K562 (cell line): ENCODE data around the gene TEPSIN. TPM values are rescaled to one million over a fixed set of nuclear protein-coding genes. Genes with fewer than 3 reads are reported as not detected.
A peak's percentile ranks its signal among the peaks of the same experiment; 100 is the strongest.

Experiments
- MED1 ChIP-seq: sonication (generic); formaldehyde crosslinking; IDR thresholded peaks from 2 replicates; pipeline ENCODE4 v1.8.1; 2023; ENCODE audit warnings: missing genetic modification reagents, borderline replicate concordance
- POLR2H ChIP-seq: IDR thresholded peaks from 2 replicates; pipeline ENCODE4 v1.6.1; 2016; ENCODE audit warnings: missing genetic modification characterization, low read depth, mild to moderate bottlenecking, control low read depth, missing compliant biosample characterization, moderate library complexity
- TBL1XR1 ChIP-seq, 2 experiments: IDR thresholded peaks; 2 replicates each; pipeline ENCODE4 v1.6.1; 2012; ENCODE audit warnings: improper control_type of control experiment in 2 of 2, low read length in 2 of 2, mild to moderate bottlenecking in 1 of 2
- ZNF57 ChIP-seq: fragments of 450-650 bp; formaldehyde crosslinking; IDR thresholded peaks from 2 replicates; pipeline ENCODE4 v1.4.0; 2020; ENCODE audit warnings: mild to moderate bottlenecking, moderate library complexity
- polyA plus RNA-seq, 8 experiments: library from polyadenylated mRNA; depleted of rRNA in 4 of 8; stranded (reverse) in 5 of 8; unstranded in 3 of 8; fragments of >200 nt; fragmentation: Nextera tagmentation in 2 of 8; fragmentation: Illumina TruSeq in 1 of 8; extraction: Ambion mirVana in 2 of 8; extraction: Trizol in 1 of 8; gene quantifications; 2 replicates each; pipeline versions ENCODE4 v1.2.1 to v1.2.3, GENCODE V29; 2011 to 2014; ENCODE audit warnings: inconsistent platforms in 1 of 8, missing spikeins in 1 of 8
- total RNA-seq, 7 experiments: library from RNA; depleted of rRNA in 6 of 7; stranded (reverse); fragments of >200 nt in 6 of 7; fragmentation: Illumina TruSeq in 2 of 7; extraction: Trizol in 2 of 7; gene quantifications; 2 replicates each; pipeline versions ENCODE4 v1.2.1 to v1.2.3, GENCODE V29; 2011 to 2021; ENCODE audit warnings: low replicate concordance in 1 of 7
- TF ChIP-seq, protein P1 (sequence below): sonication (generic); formaldehyde crosslinking; IDR thresholded peaks from 2 replicates; pipeline ENCODE4 v1.8.0; 2022; ENCODE audit warnings: mild to moderate bottlenecking, low read depth, missing genetic modification reagents
- TF ChIP-seq, protein P2 (sequence below), 2 experiments: fragments of 450-650 bp in 1 of 2; sonication (generic) in 1 of 2; formaldehyde crosslinking in 1 of 2; IDR thresholded peaks in 1 of 2; conservative IDR thresholded peaks in 1 of 2; 2 replicates each; pipeline versions ENCODE4 v1.6.1 to v1.8.1; 2016 to 2023; ENCODE audit warnings: mild to moderate bottlenecking in 2 of 2, moderate library complexity in 2 of 2, inconsistent platforms in 1 of 2, missing genetic modification reagents in 1 of 2
- TF ChIP-seq, protein P3 (sequence below): fragments of 250-450 bp; sonication (Bioruptor Pico); IDR thresholded peaks from 2 replicates; pipeline ENCODE4 v1.6.1; 2021; ENCODE audit warnings: mild to moderate bottlenecking
- TF ChIP-seq, protein P4 (sequence below): sonication (generic); formaldehyde crosslinking; IDR thresholded peaks from 2 replicates; pipeline ENCODE4 v1.8.1; 2023; ENCODE audit warnings: mild to moderate bottlenecking, missing genetic modification reagents
- TF ChIP-seq, protein P5 (sequence below), 2 experiments: fragments of 450-650 bp in 1 of 2; sonication (generic) in 1 of 2; formaldehyde crosslinking; conservative IDR thresholded peaks; 2 replicates each; pipeline versions ENCODE4 v1.4.0 to v1.8.1; 2020 to 2022; ENCODE audit warnings: mild to moderate bottlenecking in 1 of 2, missing genetic modification reagents in 1 of 2
- TF ChIP-seq, protein P6 (sequence below): fragments of 450-650 bp; IDR thresholded peaks from 2 replicates; pipeline ENCODE4 v1.6.1; 2017; ENCODE audit warnings: antibody characterized with exemption, mild to moderate bottlenecking
- TF ChIP-seq, protein P7 (sequence below): sonication (generic); formaldehyde crosslinking; IDR thresholded peaks from 2 replicates; pipeline ENCODE4 v1.9.0; 2022; ENCODE audit warnings: mild to moderate bottlenecking, missing genetic modification reagents
- TF ChIP-seq, protein P8 (sequence below): fragments of 250-450 bp; sonication (Bioruptor Pico); IDR thresholded peaks from 2 replicates; pipeline ENCODE4 v1.9.0; 2021; ENCODE audit warnings: mild to moderate bottlenecking, inconsistent platforms

TEPSIN gene
- total and polyA plus RNA-seq, 9 of the 15 experiments (the other 6 are each of a cell fraction or from before 2014, with no cell fraction given), result 0.80 to 29.8 (median 5.3) TPM

DNA sequence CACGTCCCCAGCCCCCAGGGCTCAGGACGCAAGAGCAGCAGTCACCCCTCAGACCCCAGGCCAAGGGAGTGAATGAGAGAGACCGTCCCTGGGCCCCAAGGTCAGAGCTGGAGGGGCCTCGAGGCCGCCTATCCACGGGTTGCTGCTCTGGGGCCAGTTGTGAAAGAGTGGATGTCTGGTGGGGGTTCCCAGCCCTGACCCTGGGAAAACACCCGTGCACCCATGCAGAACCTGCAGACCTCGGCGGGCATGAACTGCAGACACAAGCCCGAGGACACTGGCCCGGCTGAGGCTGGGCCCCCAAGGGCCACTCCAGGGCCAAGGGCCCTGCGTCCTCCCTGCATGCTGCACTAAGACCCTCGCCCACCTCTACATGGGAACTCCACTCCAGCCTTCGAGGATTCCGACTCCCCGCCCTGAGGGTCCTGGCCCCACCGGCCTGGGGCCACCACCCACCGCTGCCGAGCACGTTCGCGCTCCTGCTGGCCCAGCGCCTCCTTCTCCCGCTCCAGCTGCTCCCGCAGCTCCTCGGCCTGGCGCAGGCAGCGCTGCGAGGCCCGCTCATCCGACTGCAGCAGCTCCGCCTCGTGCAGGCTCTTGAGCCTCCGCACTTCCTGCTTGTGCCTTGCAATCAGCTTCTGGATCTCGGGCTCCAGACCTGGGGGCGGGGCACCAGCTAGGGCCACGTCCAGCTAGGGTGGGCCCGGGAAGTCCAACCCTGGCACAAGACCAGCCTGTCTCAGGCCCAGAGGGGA is 45.2 kb downstream of the TEPSIN start (continued):
- TF ChIP-seq, protein P1, sequence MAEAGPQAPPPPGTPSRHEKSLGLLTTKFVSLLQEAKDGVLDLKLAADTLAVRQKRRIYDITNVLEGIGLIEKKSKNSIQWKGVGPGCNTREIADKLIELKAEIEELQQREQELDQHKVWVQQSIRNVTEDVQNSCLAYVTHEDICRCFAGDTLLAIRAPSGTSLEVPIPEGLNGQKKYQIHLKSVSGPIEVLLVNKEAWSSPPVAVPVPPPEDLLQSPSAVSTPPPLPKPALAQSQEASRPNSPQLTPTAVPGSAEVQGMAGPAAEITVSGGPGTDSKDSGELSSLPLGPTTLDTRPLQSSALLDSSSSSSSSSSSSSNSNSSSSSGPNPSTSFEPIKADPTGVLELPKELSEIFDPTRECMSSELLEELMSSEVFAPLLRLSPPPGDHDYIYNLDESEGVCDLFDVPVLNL (CRISPR knock-in tag), result no peak
- TF ChIP-seq, protein P2, sequence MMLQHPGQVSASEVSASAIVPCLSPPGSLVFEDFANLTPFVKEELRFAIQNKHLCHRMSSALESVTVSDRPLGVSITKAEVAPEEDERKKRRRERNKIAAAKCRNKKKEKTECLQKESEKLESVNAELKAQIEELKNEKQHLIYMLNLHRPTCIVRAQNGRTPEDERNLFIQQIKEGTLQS (IDR thresholded peaks at IDR 0.05), result peak; percentile 13; the same call in 1 of the 2 replicates
- TF ChIP-seq, protein P2 (CRISPR knock-in tag; conservative IDR thresholded peaks at IDR 0.05), result no peak
- TF ChIP-seq, protein P3, sequence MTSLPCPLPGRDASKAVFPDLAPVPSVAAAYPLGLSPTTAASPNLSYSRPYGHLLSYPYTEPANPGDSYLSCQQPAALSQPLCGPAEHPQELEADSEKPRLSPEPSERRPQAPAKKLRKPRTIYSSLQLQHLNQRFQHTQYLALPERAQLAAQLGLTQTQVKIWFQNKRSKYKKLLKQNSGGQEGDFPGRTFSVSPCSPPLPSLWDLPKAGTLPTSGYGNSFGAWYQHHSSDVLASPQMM (CRISPR knock-in tag), result no peak
- TF ChIP-seq ZNF57 (CRISPR knock-in tag), result no peak
- TF ChIP-seq, protein P4, sequence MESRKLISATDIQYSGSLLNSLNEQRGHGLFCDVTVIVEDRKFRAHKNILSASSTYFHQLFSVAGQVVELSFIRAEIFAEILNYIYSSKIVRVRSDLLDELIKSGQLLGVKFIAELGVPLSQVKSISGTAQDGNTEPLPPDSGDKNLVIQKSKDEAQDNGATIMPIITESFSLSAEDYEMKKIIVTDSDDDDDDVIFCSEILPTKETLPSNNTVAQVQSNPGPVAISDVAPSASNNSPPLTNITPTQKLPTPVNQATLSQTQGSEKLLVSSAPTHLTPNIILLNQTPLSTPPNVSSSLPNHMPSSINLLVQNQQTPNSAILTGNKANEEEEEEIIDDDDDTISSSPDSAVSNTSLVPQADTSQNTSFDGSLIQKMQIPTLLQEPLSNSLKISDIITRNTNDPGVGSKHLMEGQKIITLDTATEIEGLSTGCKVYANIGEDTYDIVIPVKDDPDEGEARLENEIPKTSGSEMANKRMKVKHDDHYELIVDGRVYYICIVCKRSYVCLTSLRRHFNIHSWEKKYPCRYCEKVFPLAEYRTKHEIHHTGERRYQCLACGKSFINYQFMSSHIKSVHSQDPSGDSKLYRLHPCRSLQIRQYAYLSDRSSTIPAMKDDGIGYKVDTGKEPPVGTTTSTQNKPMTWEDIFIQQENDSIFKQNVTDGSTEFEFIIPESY (CRISPR knock-in tag), result peak; percentile 94
- no peak for TF ChIP-seq MED1
- TF ChIP-seq, protein P5, sequence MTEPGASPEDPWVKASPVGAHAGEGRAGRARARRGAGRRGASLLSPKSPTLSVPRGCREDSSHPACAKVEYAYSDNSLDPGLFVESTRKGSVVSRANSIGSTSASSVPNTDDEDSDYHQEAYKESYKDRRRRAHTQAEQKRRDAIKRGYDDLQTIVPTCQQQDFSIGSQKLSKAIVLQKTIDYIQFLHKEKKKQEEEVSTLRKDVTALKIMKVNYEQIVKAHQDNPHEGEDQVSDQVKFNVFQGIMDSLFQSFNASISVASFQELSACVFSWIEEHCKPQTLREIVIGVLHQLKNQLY (CRISPR knock-in tag; conservative IDR thresholded peaks at IDR 0.05), result no peak
- no peak for TF ChIP-seq TBL1XR1 (IDR thresholded peaks at IDR 0.05; ENCODE audit: low read length in 2 of 2)
- TF ChIP-seq, protein P6, sequence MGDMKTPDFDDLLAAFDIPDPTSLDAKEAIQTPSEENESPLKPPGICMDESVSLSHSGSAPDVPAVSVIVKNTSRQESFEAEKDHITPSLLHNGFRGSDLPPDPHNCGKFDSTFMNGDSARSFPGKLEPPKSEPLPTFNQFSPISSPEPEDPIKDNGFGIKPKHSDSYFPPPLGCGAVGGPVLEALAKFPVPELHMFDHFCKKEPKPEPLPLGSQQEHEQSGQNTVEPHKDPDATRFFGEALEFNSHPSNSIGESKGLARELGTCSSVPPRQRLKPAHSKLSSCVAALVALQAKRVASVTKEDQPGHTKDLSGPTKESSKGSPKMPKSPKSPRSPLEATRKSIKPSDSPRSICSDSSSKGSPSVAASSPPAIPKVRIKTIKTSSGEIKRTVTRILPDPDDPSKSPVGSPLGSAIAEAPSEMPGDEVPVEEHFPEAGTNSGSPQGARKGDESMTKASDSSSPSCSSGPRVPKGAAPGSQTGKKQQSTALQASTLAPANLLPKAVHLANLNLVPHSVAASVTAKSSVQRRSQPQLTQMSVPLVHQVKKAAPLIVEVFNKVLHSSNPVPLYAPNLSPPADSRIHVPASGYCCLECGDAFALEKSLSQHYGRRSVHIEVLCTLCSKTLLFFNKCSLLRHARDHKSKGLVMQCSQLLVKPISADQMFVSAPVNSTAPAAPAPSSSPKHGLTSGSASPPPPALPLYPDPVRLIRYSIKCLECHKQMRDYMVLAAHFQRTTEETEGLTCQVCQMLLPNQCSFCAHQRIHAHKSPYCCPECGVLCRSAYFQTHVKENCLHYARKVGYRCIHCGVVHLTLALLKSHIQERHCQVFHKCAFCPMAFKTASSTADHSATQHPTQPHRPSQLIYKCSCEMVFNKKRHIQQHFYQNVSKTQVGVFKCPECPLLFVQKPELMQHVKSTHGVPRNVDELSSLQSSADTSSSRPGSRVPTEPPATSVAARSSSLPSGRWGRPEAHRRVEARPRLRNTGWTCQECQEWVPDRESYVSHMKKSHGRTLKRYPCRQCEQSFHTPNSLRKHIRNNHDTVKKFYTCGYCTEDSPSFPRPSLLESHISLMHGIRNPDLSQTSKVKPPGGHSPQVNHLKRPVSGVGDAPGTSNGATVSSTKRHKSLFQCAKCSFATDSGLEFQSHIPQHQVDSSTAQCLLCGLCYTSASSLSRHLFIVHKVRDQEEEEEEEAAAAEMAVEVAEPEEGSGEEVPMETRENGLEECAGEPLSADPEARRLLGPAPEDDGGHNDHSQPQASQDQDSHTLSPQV, result peak; percentile 74
- TF ChIP-seq POLR2H, result no peak
- TF ChIP-seq, protein P7, sequence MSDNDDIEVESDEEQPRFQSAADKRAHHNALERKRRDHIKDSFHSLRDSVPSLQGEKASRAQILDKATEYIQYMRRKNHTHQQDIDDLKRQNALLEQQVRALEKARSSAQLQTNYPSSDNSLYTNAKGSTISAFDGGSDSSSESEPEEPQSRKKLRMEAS, result peak; percentile 94
- TF ChIP-seq, protein P8, sequence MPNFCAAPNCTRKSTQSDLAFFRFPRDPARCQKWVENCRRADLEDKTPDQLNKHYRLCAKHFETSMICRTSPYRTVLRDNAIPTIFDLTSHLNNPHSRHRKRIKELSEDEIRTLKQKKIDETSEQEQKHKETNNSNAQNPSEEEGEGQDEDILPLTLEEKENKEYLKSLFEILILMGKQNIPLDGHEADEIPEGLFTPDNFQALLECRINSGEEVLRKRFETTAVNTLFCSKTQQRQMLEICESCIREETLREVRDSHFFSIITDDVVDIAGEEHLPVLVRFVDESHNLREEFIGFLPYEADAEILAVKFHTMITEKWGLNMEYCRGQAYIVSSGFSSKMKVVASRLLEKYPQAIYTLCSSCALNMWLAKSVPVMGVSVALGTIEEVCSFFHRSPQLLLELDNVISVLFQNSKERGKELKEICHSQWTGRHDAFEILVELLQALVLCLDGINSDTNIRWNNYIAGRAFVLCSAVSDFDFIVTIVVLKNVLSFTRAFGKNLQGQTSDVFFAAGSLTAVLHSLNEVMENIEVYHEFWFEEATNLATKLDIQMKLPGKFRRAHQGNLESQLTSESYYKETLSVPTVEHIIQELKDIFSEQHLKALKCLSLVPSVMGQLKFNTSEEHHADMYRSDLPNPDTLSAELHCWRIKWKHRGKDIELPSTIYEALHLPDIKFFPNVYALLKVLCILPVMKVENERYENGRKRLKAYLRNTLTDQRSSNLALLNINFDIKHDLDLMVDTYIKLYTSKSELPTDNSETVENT (CRISPR knock-in tag), result no peak
